HG02623 (cell line): ENCODE measurements around the gene ANKMY1.

Experiments used
- ATAC-seq: cut with Tn5 transposase; IDR thresholded peaks from one replicate; pipeline ENCODE4 v1.9.1; 2021; ENCODE audit warnings: moderate library complexity; ENCODE audit not compliant: unreplicated experiment

The ANKMY1 gene

DNA sequence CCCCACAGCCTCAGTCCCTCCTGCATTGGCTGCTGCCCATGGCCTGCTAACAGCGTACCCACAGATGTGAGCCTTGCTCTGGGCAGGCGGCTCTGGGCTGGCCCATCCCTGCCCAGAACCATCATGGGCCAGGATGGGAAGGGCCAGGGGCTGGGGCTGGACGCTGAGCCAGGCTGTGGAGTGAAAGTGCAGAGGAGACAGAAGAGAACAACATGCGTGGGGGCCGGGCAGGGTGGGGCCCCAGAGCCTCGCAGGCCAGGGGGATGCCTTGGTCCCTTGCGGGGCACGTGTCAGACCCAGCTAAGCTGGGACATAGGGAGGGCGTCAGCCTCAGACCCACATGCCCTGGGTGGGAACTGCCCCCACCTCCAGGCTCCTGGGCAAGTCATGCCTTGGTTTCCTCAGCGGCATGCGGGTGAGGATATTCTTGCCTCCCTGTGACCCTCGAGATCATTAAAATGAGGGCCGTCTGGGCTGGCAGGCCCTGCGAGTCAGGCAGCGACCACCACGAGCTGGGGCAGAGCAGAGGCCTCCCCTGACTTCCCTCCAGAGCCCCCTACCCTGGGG lies 95.0 kb downstream of the ANKMY1 start:
- ATAC-seq = no peak

DNA sequence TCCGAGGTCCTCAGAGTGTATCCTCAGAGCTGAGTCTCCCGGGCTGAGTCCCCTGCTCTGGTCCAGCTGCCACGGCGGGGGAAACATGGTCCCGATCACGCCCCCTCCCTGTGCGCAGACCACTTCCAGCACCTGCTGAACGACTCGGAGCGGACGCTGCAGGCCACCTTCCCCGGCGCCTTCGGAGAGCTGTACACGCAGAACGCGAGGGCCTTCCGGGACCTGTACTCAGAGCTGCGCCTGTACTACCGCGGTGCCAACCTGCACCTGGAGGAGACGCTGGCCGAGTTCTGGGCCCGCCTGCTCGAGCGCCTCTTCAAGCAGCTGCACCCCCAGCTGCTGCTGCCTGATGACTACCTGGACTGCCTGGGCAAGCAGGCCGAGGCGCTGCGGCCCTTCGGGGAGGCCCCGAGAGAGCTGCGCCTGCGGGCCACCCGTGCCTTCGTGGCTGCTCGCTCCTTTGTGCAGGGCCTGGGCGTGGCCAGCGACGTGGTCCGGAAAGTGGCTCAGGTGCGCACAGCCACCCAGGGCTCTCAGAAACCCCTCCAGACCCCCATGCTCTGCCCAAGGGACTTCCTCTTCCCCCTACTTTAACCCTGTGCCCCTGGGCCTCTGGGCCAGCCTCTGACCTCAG lies 95.6 kb downstream of the ANKMY1 start:
- ATAC-seq = no peak

DNA sequence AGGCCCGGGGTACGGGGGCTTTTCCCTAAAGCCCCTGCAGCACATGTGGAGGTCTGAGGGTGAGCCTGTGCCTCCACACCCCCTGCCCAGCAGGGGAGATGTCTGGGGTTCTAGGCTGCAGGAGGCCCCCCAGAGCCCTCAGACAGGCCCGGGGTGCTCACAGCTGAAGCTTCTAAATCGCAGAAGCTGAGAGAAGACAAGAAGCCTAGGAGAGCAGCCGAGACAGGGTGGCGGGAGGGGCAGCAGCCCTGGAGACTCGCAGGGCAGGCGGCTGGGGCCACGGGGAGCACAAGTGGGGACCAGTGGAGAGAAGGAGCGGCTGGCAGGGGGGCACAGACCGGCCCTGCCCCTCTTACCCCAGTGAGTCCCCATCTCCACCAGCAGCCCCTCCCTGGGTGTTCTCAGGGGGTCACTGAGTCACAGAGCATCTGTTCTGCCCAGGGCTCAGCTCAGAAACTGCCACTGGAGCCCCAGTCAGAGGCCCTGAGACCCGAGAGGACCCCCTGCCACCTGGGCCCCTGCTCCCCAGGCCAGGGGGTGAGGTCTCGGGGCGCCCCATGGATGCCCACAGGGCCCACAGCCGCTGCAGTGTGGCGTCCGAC lies 96.2 kb downstream of the ANKMY1 start:
- no peak for ATAC-seq

DNA sequence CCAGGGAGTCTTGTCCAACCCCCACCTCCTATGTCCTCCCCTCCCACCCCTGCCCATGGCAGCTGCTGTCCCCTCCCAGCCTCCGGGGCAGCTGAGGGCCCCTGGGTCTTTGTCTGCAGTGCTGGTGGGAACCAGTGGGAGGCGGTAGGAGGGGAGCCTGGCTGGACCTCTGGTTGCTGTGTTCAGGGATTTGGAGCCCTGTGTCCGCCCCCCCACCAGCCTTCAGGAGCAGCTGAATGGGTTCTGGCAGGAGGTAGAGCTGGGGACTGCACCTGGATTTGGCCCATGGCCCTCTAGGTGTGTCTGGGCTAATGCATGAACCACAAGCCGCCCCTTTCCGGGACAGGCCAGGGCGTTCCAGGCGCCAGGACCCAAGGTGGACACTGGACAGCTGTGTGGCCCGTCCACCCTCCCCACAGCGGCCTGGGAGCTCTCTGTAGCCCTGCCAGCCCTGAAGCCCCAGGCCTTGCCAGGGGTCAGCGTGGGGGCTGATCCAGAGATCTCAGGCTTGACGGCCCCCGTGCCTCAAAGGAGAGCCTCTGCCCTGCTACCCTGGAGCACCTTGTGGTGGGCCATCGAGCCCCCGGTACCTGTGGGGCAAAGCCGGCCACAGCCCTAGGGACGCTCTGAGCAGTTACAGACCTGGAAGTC lies 96.9 kb downstream of the ANKMY1 start:
- ATAC-seq = no peak

DNA sequence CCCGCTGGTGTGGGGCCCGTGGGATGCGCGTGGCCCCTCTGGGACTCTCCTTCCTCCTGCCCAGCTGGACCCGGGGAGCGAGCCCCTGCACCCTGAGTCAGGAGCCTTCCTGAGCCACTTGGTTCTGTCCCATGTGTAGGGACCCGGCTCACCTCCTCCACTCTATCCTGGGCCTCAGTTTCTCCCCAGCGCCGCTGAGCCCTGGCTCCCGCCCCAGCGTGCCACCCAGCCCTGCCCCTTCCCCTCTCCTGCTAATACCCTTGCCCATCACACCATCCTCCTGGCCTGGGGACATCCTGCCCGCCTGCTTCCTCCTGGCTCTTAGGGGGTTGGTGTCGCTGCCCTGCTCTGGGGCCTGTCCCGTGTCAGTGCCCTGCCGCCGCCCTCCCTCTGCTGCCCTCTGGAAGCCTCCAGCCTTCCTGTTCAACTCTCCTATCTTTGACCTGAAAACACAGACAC lies 97.5 kb downstream of the ANKMY1 start:
- no peak for ATAC-seq

DNA sequence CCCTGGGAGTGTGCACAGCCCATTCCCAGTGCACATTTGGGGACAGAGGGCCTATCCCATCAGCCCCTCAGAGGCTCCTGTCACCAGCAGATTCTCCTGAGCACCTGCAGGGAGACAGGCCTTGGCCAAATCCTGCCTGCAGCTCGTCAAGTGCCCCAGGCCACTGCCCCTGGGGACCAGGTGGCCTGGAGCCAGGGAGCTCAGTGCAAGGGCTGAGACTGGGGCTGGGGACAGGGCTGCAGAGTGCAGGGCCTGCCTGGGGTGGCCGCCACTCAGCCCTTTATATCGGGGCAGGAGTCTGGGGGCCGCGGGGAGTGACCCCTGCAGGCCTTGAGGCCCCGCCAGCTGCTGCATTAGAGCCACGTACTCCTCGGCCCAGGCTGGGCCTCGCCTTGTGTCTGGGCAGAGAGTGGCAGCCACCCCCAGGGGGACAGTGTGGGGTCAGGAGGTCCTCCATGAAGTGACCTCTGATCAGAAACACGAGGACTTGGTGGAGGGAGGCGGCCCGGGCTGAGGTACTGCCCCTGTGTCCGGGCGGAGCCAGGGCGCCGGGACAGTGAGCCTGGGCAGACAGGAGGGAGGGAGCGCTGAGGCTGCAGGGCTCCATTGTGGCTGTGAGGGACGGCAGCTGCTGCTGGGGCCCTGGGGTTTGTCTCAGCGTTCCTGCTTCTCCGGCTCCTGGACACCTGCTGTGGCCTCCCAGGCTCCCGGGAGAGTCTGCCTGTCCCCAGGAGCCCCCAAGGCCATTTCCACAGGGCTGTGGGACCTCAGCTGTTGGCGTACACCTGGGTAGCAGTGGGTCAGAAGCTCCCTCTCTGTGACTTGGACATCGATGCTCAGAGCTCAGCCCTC lies 98.2 kb downstream of the ANKMY1 start:
- no peak for ATAC-seq

DNA sequence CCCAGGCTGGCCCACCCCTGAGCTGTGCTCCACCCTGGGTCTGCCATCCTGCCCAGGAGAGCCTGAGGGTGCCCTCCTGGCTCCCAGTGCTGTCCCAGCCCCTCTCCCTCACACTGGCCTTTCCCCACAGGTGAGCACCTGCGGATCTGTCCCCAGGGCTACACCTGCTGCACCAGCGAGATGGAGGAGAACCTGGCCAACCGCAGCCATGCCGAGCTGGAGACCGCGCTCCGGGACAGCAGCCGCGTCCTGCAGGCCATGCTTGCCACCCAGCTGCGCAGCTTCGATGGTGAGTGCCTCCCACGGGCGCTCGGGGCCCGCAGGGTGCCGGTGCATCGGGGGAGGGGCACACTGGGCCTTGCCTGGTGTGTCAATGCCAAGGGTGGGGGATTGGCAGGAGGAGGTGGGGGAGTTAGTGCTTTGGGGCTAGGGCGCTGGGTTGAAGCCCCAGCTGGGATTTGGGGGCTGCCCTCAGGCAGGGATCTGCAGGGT lies 98.8 kb downstream of the ANKMY1 start:
- no peak for ATAC-seq

DNA sequence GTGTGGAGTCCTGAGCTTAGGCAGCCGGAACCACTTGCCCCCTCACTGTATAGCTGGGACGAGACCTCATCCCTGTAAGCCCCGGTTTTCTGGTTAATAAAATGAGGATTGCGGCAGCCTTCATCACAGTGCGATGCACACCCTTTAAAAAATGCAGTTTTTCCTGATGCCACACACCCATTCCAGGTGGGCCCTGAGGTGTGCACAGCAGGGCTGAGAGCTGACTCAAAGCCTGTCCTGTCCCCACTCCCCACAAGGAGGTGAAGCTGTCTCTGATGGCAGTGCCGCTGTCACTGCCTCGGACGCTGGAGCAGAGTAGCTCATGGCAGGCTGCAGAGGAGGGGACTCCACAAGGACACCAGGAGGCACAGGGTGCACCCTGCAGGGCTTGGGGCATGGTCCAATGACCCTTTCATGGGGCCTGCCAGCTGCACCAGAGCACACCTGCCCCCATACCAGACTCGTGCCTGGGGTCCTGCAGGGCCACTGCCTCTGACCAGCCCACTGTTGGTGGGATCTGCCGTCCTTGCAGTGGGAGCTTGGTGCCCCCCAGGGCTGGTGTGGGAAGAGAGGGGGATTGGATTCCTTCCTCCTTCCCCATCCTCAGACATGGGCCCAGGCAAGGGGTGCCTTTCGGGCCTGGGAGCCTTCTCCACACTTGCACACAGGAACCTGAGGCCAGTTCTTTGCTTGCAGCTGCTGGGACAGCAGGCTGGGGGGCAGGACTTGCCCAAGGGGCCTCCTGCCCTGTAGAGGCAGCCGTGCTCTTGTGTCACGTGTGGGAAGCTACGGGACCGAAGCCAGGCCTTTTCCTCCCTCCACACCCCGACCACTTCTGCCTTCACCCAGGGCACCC lies 99.5 kb downstream of the ANKMY1 start:
- ATAC-seq = no peak

DNA sequence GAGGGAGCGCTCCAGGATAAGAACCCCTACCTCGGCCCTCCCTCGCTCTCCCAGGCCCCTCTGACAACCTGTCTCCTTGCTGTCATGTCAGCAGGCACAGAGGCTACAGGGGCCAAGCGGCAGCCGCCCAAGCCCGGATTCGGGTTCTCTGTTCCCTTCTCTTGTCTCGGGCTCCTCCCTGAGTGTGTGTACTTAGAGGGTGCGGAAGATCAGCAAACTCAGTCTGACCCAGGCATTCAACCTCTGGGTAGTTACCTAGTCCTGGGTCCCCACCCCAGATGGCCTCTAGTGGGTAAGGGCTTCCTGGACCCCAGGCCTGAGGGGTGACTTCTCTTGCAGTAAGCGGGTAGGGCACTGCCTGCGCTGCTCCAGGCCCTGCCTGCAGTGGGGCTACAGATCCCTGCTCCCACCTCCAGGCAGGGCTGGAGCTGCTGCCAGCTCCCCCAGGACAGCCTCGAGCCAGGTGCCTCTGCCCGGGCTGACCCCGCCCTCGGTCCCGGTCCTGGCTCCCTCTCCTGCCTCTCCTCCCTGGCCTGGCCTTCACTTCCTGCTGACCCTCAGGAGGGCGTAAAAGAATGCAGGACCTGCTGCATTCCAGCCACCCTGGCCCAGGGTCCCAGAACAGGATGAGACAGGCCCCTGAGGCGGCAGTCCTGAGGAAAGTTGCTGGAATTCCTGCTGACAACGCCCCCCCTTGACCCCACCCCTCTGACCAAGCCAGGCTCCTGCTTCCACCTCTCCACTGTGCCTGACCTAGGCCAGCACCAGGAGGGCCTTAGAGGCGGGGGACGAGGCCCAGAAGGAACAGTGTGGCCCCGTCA lies 100.4 kb downstream of the ANKMY1 start:
- ATAC-seq = no peak

DNA sequence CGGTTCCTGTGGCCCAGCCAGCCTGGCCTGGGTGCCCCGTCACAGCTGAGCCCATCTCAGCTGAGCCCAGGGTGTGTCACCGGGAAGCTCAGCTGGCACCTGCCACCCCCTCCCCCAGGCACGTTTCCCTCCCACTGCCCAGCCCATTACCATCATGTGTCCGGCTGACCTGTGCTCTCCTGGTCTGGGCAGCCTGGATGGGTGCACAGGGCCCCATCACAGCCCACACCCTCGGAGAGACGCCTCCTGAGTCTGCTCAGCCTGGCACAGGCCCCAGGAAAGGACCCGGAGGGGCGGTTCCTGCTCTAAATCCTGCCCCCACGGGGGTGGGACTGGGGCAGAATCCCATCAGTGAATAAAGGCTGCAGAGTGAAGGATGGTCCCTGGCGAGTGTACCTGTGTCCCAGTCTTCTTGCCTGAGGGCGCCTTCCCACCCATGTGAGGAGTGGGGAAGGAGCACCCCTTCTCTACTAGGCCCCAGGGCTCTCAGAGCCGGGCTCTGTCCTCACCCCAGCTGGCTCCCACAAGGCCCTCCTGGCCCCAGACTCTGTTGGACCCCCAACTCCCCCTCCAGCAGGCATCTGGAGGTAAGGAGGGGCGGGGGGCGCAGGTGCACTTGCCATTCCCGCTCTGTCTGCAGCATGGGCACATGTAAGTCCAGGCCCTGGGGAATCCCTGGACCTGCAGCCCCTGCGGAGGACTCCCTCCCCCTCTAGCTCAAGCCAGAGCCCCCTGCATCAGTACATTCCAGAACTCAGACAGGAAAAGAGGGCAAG lies 101.2 kb downstream of the ANKMY1 start:
- no peak for ATAC-seq

DNA sequence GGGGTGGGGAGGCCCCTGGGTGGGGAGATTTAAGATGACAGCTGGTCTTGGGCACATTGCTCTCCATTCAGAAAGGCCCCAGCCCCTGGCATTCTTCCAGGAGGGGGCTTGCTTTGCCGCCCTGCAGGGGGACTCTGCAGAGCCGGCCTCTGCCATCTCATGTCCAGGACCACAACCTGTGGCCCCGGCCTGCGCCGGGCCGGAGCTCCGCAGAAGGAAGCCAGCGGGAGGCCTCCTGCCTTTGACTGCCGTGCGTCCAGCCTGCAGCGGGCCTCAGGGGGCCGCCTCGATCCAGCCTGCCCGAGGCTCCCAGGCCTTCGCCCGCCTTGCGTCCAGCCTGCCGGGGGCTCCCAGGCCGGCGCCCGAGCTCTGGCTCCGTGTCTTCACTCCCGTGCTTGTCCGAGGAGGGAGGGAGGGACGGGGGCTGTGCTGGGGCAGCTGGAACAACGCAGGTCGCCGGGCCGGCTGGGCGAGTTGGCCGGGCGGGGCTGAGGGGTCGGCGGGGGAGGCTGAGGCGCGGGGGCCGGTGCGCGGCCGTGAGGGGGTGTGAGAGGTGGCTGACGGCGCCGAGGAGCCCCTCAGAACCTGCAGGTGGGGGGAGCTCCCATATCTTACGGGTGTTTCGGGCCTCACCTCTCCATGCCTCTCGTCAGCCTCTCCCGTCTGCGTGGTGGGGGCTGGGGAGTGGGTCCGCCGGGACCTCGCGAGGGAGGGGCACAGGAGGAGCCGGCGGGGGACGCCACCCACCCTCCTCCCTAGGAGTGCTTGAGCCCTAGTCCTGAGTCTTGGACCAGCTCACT lies 101.9 kb downstream of the ANKMY1 start:
- ATAC-seq = no peak

DNA sequence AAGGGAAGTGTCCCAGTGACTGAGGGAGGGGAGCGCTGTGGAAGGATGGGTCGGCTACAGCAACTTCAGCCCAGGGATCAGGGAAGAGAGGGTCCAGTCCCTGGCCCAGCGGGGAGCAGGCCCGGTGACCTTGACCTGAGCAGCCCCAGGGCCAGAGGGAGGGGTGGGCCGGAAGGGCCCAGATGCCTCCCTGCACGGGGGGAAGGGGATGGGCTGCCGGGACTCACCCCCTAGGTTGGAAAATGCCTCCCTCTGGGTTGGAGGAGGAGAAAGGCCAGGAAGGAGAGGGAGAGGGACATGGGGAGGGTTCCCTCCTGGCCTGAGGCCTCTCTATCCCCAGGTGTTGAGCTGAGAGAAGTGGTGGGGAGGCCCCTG lies 102.5 kb downstream of the ANKMY1 start:
- no peak for ATAC-seq

DNA sequence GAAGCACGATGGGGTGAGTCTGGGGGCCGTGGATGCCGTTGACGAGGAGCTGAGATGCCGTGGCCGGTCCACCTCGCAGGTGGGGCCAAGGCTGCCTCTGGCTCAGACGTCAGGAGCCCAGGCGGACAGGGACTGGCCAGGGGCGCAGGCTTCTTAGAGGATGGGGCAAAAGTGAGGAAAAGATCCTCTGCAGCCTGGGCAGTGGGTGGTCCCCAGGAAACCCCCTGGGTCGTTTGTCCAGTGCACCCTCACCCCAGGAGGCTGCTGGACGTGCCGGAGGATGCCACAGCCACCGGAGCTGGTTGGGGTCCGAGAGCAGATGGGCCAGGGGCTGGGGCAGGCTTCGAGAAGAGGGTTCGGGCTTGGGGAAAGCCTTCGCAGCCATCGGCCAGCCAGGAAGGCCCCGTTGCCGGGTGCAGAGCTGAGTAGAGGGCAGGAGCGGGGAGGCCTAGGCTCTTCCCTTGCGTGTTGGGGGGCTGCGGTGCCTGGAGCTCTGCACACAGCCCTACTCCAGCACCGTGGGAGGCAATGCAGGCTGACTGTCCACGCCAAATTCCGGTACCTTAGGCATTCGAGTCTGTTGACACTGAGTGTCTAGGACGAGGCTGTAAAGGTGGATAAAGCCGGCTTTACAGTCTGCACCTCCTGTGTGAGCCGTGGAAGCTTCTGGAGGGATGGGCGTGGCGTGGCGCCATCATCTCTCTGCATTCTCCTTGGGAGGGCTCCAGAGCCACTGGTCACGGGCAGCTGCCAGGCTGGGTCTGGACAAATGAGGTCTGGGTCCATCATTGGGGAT lies 103.5 kb downstream of the ANKMY1 start:
- no peak for ATAC-seq

DNA sequence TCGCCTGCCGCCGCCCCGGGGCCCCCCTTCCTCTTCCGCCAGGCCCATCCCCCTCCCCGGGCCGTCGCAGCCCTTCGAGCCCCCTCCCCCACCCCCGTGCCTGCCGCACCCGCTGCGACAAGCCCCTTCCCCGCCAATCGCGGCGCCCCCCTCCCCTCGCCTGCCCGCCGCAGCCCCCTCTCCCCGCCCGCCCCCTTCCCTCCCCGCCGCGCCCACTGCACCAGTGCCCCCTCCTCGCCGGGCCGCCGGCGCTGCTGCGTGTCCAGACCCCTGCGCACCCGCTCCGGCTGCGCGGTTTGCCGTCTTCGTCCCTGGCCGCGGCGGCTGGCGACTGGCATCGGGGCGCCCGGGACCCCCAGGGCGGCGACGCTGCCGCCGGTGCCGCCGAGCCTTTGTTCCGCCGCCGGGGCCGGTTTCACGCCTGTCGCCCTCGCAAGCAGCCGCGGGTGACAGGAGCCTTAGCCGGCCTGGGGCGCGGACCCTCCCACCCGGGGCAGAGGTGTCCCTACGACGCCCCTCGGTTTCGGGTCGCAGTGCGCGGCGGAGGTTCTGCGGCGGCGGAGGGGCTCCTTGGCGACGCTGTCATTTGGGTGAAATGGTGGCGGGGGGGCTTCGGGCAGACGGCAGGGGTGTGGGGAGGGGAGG lies 104.2 kb downstream of the ANKMY1 start:
- ATAC-seq = no peak

DNA sequence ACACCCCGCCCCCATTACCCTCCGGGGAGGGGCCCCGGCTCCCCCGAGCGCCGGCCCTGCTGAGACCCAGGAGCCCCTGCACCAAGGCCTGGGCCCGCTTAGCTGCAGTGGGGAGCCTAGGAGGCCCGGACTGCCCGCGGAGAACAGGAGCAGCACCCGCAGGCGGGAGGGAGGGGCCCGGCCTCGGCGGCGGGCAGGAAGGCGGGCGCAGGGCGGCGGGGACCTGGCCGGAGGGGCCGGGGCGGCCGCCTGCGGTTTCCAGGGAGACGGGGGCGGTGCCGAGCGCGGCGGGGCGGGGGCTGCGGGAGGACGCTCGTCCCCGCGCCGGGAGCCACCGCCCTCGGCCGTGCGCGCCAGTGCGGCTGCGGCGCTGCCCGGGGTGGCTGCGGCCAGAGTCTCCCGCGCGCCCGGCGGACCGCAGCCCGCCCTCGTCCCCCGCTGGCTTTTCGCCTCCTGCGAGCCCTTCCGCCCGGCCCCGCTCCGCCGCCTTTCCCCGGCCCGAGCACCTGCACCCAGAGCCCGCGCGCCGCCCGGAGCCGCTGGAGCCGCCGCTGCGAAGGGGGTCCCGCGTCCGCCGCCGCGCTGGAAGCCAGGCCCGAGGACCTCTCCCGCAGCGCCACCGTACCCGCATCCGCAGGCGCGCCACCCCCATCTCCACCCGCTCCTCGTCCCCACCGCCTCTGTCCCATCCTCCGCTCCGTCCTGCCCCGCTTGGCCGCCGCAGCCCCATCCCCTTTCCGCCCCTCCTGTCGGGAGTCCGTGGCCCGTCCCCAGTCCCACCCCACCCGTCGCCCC lies 105.1 kb downstream of the ANKMY1 start:
- ATAC-seq = no peak
